ENCODE measurements around the gene RPL21.
"Not testable (repeated sequence)": the region's sequence is repeated elsewhere in the genome, so short reads cannot be mapped to it uniquely, and the experiment has no call there.

Gene RPL21

GRCh38 chr13:27290715-27291114 is 39.4 kb downstream of the RPL21 start:
- DNase-seq = no peak

DNA sequence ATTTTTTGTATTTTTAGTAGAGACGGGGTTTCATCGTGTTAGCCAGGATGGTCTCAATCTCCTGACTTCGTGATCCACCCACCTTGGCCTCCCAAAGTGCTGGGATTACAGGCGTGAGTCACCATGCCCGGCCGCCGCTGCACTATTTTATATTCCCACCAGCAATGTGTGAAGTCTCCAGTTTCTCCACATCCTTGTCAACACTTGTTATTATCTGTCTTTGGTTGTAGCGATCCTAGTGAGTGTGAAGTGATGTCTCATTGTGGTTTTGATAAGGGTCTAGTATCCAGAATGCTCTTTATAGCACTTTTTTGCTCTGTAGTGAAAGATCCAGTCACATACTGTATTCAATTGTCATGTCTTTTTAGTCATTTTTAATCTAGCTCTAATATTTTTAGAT is 40.6 kb downstream of the RPL21 start:
- not testable (repeated sequence) for DNase-seq

DNA sequence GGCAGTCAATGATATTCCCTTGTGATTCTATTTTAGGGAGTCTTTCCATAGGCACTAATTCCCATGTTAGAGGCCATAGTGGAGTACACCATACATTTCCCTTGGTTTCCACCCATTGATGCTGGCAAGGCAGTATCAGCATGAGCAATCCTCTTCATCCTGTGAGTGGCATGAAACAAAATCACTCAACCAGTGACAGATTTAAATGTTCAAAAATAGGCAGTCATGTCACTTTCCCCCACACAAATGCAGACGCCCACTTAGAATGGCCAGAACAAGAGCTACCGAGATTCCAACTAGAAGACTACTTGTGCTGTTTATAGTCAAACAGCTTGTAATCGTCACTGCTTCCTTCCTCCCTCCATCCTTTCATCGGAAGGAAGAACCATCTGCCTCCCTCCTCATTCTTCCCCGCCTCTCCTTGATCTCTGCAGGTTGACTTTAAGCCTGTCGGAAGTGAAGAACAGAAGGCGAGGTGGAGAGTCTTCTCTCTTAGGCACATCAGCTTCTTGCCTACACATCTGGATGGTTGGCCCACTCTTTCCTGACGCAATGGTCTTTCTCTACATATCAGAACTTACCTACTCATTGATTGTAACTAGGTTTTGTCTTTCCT is 41.8 kb downstream of the RPL21 start:
- DNase-seq = no peak

DNA sequence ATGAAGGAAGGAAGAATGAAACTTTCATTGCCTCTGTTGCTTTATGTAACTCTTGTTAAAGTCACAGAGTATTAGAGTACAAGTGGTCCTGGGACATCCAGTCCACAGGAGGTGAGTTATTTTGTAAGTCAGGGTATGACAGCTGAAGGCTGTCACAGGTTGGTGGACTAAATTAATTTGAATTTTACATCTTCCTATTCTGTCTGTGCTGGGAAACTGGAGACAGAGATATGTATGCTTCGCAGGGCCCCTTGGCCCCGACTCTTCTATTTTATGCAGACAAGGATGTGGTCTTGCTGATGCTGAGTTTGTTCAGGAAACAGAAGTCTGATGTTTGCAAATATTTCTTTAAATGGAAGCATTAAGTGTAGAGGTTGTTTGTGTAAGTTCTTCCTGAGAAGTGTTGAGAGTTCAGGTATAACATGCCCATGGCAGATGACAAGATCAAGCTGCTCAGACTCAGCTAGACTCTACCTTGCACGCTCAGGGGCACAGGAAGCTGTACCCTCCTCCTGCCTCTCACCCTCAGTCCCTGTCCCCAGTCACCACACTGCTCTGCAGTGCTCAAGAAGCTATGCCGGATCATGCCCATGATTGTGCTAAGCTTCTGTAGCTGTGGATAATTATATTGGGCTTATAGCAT is 42.6 kb downstream of the RPL21 start:
- peak; percentile 8 for DNase-seq

- no peak for DNase-seq
These were observed 43.7 kb downstream of the RPL21 start for GRCh38 chr13:27295096-27295495.

- no peak for DNase-seq
These were observed 44.3 kb downstream of the RPL21 start for GRCh38 chr13:27295660-27296059.

DNA sequence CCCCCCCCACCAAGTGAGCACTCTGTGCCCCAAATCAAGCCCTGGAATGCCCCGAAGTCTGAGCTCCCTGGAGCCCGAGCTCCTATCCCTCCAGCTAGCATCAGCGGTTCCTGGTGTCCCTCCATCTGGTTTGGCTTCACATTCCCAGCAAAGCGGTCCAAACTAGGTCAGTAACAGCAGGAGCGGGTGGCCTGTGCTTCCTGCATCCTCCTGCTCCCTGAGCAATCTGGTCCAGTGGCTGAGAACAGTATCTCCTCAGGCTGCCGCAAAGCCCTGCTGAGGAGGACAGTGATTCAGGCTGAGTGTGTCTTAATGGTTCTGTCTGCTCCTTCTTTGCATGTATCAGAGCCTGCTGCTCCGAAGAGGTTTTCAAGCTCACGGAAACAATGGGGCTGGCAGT is 45.1 kb downstream of the RPL21 start:
- DNase-seq = no peak

DNA sequence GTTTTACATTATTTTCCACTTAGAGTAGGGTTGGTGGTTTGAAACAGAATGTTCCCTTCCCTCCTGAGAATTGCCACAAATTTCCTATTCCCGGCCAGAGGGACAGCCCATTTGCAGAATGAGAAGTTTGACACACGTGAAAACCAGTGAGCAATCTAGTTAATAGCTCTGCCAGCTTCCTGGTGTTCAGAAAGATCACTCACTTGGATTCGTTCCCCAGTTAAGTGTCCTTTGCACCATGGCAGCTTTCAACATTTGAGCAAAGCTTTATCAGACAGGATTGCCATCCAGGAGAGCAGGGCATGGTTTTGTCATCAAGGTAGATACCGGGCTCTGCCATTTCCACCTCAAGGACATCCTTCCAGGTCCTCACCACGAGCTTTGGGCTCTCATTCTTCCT is 47.5 kb downstream of the RPL21 start:
- DNase-seq = no peak

- not testable (repeated sequence) for DNase-seq
These were observed 49.0 kb downstream of the RPL21 start for GRCh38 chr13:27300406-27300805.

- DNase-seq = no peak
These were observed 49.7 kb downstream of the RPL21 start for GRCh38 chr13:27300941-27301586.

DNA sequence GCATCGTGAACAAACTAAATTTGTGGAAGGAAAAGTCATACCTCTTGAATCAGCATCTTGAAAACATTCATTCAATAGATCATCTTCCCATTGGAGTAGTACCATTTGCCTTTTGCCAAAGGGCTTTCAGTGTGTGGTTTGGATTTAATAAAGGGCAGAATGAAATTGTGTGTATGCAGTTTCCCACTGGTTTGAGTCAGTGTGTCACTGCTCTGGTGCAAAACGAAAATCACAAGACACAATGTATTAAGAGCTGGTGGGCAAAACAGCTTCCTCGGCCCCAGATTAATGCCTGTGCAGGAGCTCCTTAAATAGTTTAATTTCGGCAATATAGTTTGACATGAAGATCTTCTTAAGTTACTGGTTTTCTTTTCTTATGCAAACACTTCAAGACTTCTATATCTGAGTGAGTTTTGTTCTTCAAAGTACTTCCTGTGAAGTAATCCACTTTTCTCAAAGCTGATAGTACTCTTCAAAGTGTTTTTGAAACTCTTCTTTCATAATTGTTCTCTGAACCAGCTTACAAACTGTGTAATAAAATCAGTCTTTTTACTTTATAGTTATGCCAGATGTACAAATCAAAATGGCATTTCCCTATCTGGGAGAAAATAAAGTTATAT is 51.4 kb downstream of the RPL21 start:
- DNase-seq = no peak

DNA sequence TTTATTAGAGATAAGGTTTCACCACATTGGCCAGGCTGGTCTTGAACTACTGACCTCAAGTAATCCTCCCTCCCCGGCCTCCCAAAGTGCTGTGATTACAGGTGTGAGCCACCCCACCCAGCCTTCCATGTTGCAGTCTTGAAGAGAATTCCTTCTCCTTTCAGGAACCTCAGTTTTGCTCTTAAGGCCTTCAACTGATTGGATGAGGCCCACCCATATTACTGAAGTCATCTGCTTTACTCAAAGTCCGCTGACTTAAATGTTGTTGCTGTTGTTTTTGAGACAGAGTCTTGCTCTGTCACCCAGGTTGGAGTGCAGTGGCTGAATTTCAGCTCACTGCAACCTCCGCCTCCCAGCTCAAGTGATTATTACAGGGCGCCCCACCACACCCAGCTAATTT is 52.7 kb downstream of the RPL21 start:
- no peak for DNase-seq

GRCh38 chr13:27304611-27305010 is 53.3 kb downstream of the RPL21 start:
- DNase-seq = no peak

Measured in stimulated activated CD4-positive, alpha-beta T cell treated with anti-CD3 and anti-CD28 coated beads, Interleukin-1b, Interleukin-23, amount 100 ng/mL, for 48 hours (primary cell).